Measurements from ENCODE around the gene DPP6.

DPP6 gene

DNA sequence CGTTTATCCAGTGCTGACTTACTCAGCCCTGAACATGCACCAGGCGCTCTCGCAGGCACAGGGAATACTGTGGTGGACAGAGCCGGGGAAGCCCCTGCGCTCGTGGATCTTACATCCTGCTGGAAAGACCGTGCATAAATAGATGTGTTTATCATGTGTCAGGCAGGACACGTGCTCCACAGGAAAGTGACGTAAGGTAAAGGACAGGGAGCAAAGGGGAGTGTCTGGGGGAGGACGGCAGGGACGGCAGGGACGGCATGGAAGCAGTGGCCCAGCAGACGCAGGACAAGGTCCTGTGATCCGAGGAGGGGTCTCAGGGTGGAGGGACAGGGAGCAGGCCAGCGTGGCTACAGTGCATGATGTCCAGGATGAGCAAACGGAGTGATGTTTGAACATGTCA lies 540.2 kb downstream of the DPP6 start:
- no peak for DNase-seq (ENCODE audit: low spot score)

- no peak for DNase-seq (ENCODE audit: low spot score)
Measured at GRCh38 chr7:154598396-154598795, 546.2 kb downstream of the DPP6 start.

DNA sequence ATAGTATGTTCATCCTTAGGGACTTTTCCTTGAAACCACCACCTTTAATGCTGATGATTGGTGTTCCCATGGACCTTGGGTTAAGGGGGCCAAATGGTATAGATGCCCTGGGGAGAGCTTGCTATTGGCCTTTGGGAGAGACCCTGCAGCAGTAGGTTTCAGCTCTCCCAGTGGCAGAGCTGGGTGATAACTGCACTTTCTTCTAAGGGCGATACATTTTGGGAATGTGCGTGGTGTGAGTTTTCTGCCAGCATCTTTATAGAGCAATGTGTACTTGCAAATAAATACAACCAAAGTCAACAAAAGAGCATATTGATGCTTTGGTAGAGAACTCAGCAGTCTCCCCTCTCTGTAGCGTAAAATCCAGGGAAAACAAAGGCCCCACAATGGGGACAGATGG lies 546.7 kb downstream of the DPP6 start:
- no peak for DNase-seq (ENCODE audit: low spot score)

DNA sequence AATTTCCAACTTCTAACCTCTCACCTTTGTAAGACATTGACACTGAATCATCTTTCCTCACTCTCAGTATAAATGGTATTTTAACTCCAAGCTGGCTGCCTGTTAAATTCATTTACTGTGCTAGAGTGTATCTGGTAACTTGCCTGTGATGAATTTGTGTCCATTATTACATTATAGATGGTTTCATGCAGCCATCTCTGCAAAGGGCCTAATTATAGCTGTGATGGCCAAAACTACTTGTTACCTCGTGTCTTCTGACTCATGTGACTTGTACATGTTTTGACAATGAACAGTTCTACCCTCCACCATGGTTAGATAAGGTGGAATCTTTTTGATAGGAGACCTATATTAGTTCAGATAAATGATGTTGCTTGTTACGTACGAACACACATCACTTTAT lies 558.7 kb downstream of the DPP6 start:
- DNase-seq (ENCODE audit: low spot score): no peak

GRCh38 chr7:154613811-154614210 lies 561.6 kb downstream of the DPP6 start:
- no peak for DNase-seq (ENCODE audit: low spot score)

- DNase-seq (ENCODE audit: low spot score): no peak
Measured at GRCh38 chr7:154620141-154620755, 568.0 kb downstream of the DPP6 start.

DNA sequence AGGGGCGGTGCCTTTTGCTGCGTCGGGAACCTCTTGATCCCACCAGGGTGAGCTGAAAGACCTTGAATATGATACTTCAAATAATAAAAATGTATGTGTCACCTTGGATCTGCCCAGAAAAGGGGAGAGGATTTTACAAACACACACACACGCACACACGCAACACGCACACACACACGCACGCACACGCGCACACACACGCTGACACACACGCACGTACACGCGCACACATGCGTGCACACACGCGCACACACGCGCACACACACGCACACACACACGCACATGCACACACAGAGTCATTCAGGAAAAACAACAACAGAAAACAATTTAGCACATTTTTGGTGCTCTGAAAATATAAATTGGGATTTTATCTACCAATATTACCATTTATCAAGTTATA lies 571.2 kb downstream of the DPP6 start:
- no peak for DNase-seq (ENCODE audit: low spot score)

GRCh38 chr7:154627646-154628290 lies 575.6 kb downstream of the DPP6 start:
- DNase-seq (ENCODE audit: low spot score): no peak

- DNase-seq (ENCODE audit: low spot score): no peak
Measured at GRCh38 chr7:154628556-154628955, 576.4 kb downstream of the DPP6 start.

GRCh38 chr7:154631162-154631561 lies 579.0 kb downstream of the DPP6 start:
- no peak for DNase-seq (ENCODE audit: low spot score)

- no peak for DNase-seq (ENCODE audit: low spot score)
Measured at GRCh38 chr7:154633641-154634040, 581.4 kb downstream of the DPP6 start.

DNA sequence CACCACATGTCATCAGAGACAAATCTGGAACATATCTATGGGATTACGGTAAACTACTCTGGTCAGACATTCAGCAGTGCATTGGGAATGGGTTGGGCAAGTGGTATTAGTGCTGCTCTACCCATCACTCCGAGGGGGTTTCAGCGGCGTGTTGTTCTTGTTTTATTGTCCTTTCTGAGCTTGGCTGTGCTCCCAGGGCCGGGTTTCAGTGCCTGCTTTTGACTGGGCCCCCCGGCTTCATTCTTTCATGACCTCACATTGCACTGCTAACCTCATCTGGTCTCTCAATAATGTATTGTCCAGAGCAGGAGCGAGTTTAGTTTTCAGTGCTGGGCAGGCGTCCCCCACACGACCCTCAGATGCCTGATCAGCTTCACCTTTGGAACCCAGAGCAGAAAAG lies 586.1 kb downstream of the DPP6 start:
- DNase-seq (ENCODE audit: low spot score): no peak

- no peak for DNase-seq (ENCODE audit: low spot score)
Measured at GRCh38 chr7:154640266-154640865, 588.2 kb downstream of the DPP6 start.

DNA sequence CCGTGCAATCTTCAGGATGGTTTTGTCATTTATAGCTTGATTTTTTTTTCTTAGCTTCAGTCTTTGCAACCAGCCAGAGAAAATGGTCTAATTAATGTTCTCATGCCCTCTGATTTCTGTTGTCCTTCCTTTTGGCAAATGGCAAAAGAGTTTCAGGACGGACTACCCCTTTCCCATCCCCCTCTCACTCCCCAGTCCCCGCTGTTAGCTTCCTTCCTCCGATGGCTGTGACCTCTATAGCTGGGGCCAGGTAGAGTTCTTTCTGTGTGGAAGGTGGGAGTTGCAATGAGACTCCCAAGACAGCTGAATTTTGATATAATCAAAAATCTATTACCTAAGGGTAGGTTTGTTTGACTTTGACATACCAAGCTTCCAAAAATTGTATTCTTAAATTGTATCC lies 588.7 kb downstream of the DPP6 start:
- DNase-seq (ENCODE audit: low spot score): no peak

DNA sequence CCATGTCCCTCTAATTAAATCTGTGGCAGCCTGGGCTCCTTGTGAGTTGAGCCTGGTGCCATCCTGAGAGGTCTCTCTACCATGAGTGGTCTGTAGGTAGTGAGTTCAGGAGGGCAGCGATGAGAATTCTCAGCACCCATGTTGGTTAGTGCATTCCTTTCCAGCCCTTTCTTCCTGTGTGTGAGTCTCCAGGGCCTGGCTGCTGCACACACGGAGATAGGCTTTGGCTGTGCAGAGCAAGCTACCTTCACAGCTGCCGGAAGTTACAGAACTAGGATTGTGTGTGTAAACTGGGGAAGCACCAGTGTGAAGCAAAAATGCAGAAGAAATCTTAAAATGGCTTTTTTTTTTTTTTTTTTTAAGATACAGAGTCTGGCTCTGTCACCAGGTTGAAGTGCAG lies 592.2 kb downstream of the DPP6 start:
- no peak for DNase-seq (ENCODE audit: low spot score)

DNA sequence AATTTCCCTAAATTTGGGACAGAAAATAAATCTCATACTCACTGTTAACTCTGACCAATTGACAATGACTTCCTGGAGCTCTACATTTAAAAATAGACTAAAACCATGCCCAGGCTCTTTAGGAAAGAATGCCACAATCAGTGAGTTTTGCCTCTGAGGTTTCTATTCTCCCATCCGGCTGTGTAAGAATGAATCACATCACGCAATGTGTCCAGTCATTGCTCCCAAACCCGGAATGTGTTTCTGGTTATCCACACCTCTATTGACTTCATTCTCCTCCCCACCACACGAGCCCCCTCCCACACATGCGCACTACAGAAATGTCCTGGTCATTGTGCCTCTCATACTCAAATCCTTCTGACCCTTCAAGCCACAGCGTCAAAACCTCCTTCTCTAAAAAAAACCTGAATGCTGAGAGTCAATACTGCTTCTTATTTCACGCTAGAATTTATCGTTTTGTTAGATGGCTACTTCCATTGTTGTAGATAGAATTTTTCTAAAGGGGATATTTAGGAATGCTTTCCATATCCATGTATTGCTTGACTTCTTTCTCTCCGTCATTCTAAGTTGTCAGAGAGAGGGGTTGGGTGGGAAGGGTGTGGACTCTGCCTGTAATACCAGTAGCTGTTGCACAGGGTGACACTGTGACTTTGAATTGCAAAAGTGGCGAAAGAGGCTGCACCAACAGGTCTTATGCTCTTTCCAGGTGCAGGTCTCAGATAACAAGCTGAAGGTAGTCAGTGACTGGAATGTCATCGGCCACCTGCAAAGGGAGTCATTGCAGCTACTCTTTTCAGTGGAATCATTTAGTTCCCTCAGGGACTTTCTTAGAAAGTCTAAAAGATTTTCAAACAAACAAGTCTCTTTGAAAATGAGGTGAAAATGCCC lies 594.2 kb downstream of the DPP6 start:
- DNase-seq (ENCODE audit: low spot score): no peak

DNA sequence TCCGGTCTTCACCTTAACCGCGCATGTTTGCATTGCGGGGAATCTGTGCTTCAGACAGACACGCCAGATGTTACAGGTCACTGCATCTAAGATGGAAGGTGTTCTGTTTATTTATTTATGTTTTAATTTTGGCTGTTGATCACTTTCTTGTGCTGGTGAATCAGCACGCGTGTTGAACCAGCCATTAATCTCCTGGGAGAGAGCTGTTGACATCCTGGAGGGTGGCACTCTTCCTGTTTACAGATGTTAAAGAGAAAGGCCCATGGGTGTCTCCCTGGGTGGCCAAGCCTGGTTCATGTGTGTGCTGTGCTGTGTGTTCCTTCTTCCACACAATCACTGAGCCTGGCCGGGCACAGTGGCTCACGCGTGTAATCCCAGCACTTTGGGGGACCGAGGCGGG lies 595.4 kb downstream of the DPP6 start:
- DNase-seq (ENCODE audit: low spot score): no peak

GRCh38 chr7:154649015-154649414 lies 596.8 kb downstream of the DPP6 start:
- DNase-seq (ENCODE audit: low spot score): no peak

GRCh38 chr7:154649434-154649833 lies 597.2 kb downstream of the DPP6 start:
- no peak for DNase-seq (ENCODE audit: low spot score)

GRCh38 chr7:154650275-154650674 lies 598.1 kb downstream of the DPP6 start:
- DNase-seq (ENCODE audit: low spot score): no peak

- no peak for DNase-seq (ENCODE audit: low spot score)
Measured at GRCh38 chr7:154651501-154651900, 599.3 kb downstream of the DPP6 start.

DNA sequence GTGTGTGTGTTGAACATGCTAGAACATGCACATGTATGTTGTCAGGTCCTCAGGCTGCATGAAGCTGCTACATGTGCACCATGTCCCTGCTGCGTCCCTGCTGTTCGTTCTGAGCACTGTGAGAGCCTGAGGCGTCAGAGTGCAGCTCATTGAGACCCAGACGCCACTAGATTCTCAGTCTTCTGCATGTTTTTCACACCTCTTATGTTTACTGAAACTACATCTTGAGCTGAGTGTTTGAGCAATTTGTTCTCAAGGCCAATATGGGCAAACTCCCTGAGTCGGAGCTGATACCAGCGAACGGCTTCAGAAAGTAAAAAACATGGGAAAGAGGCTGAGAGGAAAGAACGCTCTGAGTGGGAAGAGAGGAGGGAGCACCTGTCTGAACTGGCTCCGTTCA lies 600.4 kb downstream of the DPP6 start:
- DNase-seq (ENCODE audit: low spot score): no peak

GRCh38 chr7:154653281-154653680 lies 601.1 kb downstream of the DPP6 start:
- DNase-seq (ENCODE audit: low spot score): no peak

Measured in activated CD4-positive, alpha-beta T cell treated with anti-CD3 and anti-CD28 coated beads, Interleukin-2, Interleukin-4, amounts not matched to agents 100 ng/mL and 50 ng/mL, durations not matched to agents 16 hours and 8 hours (primary cell).